HCT116 (cell line): ENCODE results near the gene MSRB2.

ENCODE experiments used
- CEBPB ChIP-seq: IDR thresholded peaks from 2 replicates; pipeline ENCODE4 v1.6.1; 2012; ENCODE audit warnings: low read depth
- CTCF ChIP-seq, 3 experiments: fragments of 200-600 bp in 1 of 3; sonication (generic) in 1 of 3; IDR thresholded peaks in 2 of 3; conservative IDR thresholded peaks in 1 of 3; 2 replicates each; pipeline ENCODE4 v1.5.1; 2012 to 2017; ENCODE audit warnings: low read depth in 2 of 3, low read length in 2 of 3, antibody characterized with exemption in 1 of 3, borderline replicate concordance in 1 of 3, control low read depth in 1 of 3, mild to moderate bottlenecking in 1 of 3, mixed read lengths in 1 of 3, mixed run types in 1 of 3, moderate library complexity in 1 of 3; ENCODE audit not compliant: insufficient read depth in 1 of 3
- EZH2 ChIP-seq: fragments of 200-600 bp; sonication (generic); IDR thresholded peaks from 2 replicates; pipeline ENCODE4 v1.6.1; 2017; ENCODE audit warnings: antibody characterized with exemption, mixed run types
- EZH2phosphoT487 ChIP-seq: fragments of 200-600 bp; IDR thresholded peaks from 2 replicates; pipeline ENCODE4 v1.6.1; 2018; ENCODE audit warnings: antibody characterized with exemption, borderline replicate concordance
- JUND ChIP-seq: IDR thresholded peaks from 2 replicates; pipeline ENCODE4 v1.6.1; 2012
- POLR2A ChIP-seq: IDR thresholded peaks from 2 replicates; pipeline ENCODE4 v1.7.0; 2011; ENCODE audit warnings: borderline replicate concordance; ENCODE audit not compliant: insufficient read depth, insufficient read length; ENCODE audit errors: extremely low read depth
- POLR2AphosphoS5 ChIP-seq: IDR thresholded peaks from 2 replicates; pipeline ENCODE4 v1.6.1; 2011; ENCODE audit warnings: mild to moderate bottlenecking, low read depth, low read length, moderate library complexity
- RAD21 ChIP-seq: IDR thresholded peaks from 2 replicates; pipeline ENCODE4 v1.6.1; 2012; ENCODE audit warnings: low read depth, mild to moderate bottlenecking
- SIN3A ChIP-seq: IDR thresholded peaks from 2 replicates; pipeline ENCODE4 v1.6.1; 2012; ENCODE audit warnings: low read depth
- ZBTB33 ChIP-seq: IDR thresholded peaks from 2 replicates; pipeline ENCODE4 v1.6.1; 2011; ENCODE audit warnings: mild to moderate bottlenecking, low read length, moderate library complexity; ENCODE audit not compliant: insufficient replicate concordance; ENCODE audit errors: extremely low read depth
- ZFX ChIP-seq: fragments of 450-650 bp; IDR thresholded peaks from 2 replicates; pipeline ENCODE4 v1.6.1; 2017

DNA sequence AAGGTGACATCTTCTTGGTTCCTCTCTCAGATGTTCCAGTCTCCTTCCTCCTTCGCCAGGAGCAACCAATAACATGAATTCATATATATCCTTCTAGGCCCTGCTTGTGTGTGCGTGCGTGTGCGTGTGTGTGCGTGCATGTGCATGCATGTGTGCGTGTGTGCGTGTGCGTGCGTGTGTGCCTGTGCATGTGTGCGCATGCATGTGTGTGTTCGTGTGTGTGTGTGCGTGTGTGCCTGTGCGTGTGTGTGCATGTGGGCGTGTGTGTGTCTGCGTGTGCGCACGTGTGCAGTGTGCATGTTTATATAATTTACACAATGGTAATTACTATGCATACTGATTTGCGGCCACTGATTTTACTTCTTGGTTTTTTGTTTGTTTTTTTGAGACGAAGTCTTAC lies 52.8 kb downstream of the MSRB2 start:
- TF ChIP-seq CTCF (IDR thresholded peaks at IDR 0.05 in 2 of 3, conservative IDR thresholded peaks at IDR 0.05 in 1 of 3; ENCODE audit: borderline replicate concordance in 1 of 3, insufficient read depth in 1 of 3, low read depth in 2 of 3, low read length in 2 of 3) (no peak), EZH2 (no peak), POLR2A (no peak), SIN3A (no peak), POLR2AphosphoS5 (no peak), EZH2phosphoT487 (no peak), CEBPB (no peak), JUND (no peak), ZFX (no peak), RAD21 (no peak), ZBTB33 (no peak)
